SK-N-MC (cell line): ENCODE results near the gene DPYSL5.

Source experiments
- DNase-seq: peaks from one replicate; pipeline ENCODE4 v3.0.0-alpha.2; 2011; ENCODE audit warnings: low read depth, low spot score
- H3K27ac ChIP-seq: fragments of 200-600 bp; sonication (generic); 2 replicates; pipeline ENCODE4 v1.5.1; 2016; ENCODE audit warnings: mixed run types
- H3K36me3 ChIP-seq: fragments of 200-600 bp; sonication (generic); 2 replicates; pipeline ENCODE4 v1.6.1; 2017; ENCODE audit warnings: antibody characterized with exemption, low read length, mixed read lengths; ENCODE audit not compliant: insufficient read depth
- H3K4me3 ChIP-seq: fragments of 200-600 bp; sonication (generic); 2 replicates; pipeline ENCODE4 v1.5.1; 2016
- H3K9ac ChIP-seq: fragments of 200-600 bp; sonication (generic); 2 replicates; pipeline ENCODE4 v1.8.0; 2017; ENCODE audit warnings: mixed run types, mixed read lengths; ENCODE audit not compliant: insufficient read length
- H3K9me3 ChIP-seq: fragments of 200-600 bp; sonication (generic); 2 replicates; pipeline ENCODE4 v1.6.1; 2017; ENCODE audit warnings: low read depth, mild to moderate bottlenecking, antibody characterized with exemption, low read length, moderate library complexity, mixed read lengths
- EZH2 ChIP-seq: fragments of 200-600 bp; sonication (generic); IDR thresholded peaks from one replicate; pipeline ENCODE4 v1.6.1; 2017; ENCODE audit warnings: antibody characterized with exemption
- FOXP2 ChIP-seq: optimal IDR thresholded peaks from 2 replicates; pipeline ENCODE3; 2011; ENCODE audit warnings: mild to moderate bottlenecking, moderate library complexity; ENCODE audit not compliant: insufficient read depth; ENCODE audit errors: extremely low read length, control extremely low read depth
- POLR2AphosphoS5 ChIP-seq: IDR thresholded peaks from 2 replicates; pipeline ENCODE4 v1.6.1; 2012; ENCODE audit warnings: mild to moderate bottlenecking, low read depth, low read length, borderline replicate concordance

The DPYSL5 gene

DNA sequence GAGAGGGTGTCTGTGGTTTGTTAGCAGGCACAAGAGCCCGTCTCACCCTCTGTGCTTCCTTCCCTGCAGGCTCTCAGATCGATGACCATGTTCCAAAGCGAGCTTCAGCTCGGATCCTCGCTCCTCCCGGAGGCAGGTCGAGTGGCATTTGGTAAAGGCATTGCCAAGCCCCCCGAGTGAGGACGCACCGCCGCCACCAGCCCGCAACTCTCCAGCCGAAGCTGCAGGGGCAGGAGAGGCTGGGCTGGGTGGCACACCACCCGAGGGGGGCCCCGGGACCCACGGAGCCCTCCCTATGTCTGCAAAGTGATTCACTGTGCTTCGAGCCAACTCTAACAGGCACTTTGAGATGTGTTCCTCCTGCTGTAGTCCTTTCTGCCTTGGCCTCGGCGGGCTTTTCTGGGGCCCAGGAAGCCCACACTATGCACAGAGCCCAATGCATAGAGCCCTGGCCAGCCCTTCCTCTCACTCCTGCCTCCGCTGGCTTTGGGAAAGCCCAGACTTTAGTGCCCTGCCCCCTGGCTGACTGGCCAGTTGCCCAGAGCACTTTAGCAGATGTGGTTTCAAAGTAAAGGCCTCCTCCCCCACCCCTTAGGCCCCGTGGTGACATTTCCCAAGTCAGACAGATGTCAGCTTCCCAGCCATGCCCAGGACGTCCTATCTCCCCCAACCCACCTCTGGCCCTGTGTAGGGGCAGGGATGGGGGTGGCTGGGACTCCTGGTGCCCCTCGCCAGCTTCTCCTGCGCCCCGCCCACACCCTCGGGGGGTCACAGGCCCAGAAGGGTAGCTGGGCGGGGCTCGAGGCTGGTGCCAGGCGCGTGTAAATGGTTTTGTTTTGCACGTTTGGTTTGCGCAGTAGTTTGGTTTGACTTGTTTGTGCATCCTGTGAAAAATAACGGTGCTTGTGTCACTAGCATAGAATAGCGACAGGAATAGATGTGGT lies 99.2 kb downstream of the DPYSL5 start:
- Histone ChIP-seq H3K9me3 (no peaks in the 10 kb centered on the region), H3K4me3 (no peak overlapping the region), H3K36me3 (peaks cover 59% of the 10 kb centered on the region), H3K9ac (no peak overlapping the region), H3K27ac (no peak overlapping the region)
- TF ChIP-seq FOXP2 (no peak), EZH2 (no peak), POLR2AphosphoS5 (no peak)
- DNase-seq = no peak

DNA sequence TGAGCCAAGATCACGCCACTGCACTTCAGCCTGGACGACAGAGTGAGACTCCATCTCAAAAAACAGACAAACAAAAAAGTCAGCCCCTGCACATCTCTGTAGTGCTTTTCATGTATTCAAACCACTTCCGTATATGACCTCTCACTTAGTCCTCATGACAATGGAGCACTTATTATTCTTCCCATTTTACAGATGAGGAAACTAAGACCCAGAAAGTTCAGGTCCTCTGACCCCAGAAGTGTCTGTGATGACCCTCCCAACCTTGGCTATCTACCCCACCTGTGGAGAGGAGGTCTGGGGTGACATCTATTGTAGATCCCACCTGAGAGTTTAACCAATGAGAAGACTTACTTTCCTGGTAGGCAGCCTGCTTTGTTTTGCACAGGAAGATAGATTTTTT lies 100.9 kb downstream of the DPYSL5 start:
- DNase-seq = no peak
- no peak overlapping the region for H3K4me3 ChIP-seq
- peaks cover 42% of the 10 kb centered on the region; the same call in 1 of the 2 replicates for H3K36me3 ChIP-seq
- no peaks in the 10 kb centered on the region for H3K9me3 ChIP-seq
- TF ChIP-seq EZH2 (no peak), FOXP2 (no peak), POLR2AphosphoS5 (no peak)
- no peak overlapping the region for H3K9ac ChIP-seq
- no peak overlapping the region for H3K27ac ChIP-seq

DNA sequence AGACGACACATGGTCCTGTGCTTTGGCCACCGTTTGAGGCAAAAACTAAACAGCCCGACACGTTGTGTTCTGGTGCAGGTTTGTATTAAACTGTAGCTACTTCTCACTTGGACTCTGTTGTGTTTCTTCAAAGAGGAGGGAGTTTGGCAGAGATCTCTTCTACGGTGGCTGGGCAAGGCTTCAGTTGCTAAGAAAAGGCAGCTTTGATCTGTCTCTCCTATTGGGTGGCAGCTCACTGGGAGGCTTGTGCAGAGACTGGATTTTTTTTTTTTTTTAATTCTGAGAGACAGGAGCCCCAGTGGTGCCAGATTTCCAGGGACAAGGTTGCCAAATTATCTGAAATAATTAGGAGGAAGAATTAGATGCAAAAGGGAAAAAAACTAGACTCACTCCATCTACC lies 102.3 kb downstream of the DPYSL5 start:
- no peak for DNase-seq
- TF ChIP-seq FOXP2 (no peak), EZH2 (no peak), POLR2AphosphoS5 (no peak)
- H3K27ac ChIP-seq = no peak overlapping the region
- no peak overlapping the region for H3K4me3 ChIP-seq
- H3K9me3 ChIP-seq = no peaks in the 10 kb centered on the region
- peaks cover 31% of the 10 kb centered on the region; the same call in 1 of the 2 replicates for H3K36me3 ChIP-seq
- no peak overlapping the region for H3K9ac ChIP-seq

DNA sequence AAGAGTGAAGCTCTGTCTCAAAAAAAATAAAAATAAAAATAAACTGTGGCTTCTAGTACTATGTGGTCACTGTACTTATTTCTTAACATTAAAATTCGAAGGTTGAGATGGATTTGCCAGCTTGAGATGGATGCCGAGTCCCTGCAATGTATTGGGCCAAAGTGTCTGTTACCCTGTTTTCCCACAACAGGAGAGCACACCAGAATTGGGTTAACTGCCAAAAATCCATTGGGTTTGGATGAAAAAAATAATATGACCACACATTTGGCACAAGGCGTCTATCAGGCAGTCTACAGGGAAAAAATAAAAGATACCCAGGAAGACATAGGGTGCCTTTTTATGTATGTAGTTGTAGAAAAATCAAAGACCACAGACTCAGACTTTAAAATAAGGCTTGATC lies 103.3 kb downstream of the DPYSL5 start:
- H3K9ac ChIP-seq = no peak overlapping the region
- H3K36me3 ChIP-seq = peaks cover 23% of the 10 kb centered on the region; the same call in 1 of the 2 replicates
- H3K27ac ChIP-seq = no peak overlapping the region
- DNase-seq = no peak
- H3K4me3 ChIP-seq = no peak overlapping the region
- H3K9me3 ChIP-seq = no peaks in the 10 kb centered on the region
- TF ChIP-seq POLR2AphosphoS5 (no peak), EZH2 (no peak), FOXP2 (no peak)

DNA sequence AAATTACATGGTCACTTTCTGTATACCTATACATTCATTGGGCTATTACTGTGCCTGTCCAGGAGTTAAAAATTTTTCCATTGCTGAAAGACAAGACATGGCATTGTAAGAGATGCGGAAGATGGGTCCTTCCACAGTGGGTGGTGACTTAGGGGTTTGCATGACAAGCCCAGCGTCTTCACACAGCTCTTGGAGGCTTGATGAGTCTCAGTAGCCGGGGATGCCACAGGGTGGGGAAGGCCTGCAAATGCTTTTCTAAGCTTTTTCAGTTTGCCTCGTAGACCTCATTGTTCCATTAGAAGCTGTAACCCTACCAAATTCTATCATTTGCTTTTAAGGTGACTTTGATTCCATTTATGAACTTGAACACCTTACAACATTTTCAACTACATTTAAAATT lies 104.4 kb downstream of the DPYSL5 start:
- peaks cover 14% of the 10 kb centered on the region; the same call in 1 of the 2 replicates for H3K36me3 ChIP-seq
- no peak for TF ChIP-seq FOXP2
- no peak for TF ChIP-seq POLR2AphosphoS5
- no peak for TF ChIP-seq EZH2
- no peak overlapping the region for H3K4me3 ChIP-seq
- no peaks in the 10 kb centered on the region for H3K9me3 ChIP-seq
- H3K9ac ChIP-seq = no peak overlapping the region
- no peak for DNase-seq
- H3K27ac ChIP-seq = no peak overlapping the region

DNA sequence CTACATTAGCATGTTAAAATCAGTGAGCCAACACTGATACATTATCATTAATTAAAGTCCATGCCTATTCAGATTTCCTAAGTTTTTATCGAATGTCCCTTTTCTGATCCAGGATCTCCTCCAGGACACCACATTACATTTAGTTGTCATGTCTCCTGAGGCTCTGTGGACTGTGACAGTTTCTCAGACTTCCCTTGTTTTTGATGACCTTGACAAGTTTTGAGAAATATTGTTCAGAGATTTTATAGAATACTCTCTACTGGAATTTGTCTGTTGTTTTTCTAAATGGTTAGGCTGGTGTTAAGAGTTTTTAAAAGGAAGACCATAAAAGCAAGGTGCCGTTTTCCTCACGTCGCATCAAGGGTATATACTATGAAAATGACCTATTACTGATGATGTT lies 106.2 kb downstream of the DPYSL5 start:
- no peak overlapping the region for H3K4me3 ChIP-seq
- TF ChIP-seq POLR2AphosphoS5 (no peak), FOXP2 (no peak), EZH2 (no peak)

DNA sequence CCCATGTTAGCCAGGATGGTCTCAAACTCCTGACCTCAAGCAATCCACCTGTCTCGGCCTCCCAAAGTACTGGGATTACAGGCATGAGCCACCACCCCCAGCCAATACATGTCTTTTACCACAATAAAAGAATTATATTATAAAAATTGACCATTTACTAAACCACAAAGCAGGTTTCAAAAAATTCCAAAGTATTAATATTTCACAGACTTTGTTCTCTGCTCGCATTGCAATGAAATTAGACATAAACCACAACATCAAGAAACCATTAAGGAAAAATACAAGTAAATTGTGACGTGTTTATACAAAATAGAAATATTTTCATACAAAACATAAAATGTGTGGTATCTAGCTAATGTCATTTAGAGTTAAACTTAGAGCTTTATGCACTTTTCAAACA lies 109.1 kb downstream of the DPYSL5 start:
- Histone ChIP-seq H3K9me3 (no peaks in the 10 kb centered on the region), H3K27ac (no peak overlapping the region), H3K36me3 (no peaks in the 10 kb centered on the region), H3K9ac (no peak overlapping the region), H3K4me3 (no peak overlapping the region)
- TF ChIP-seq POLR2AphosphoS5 (no peak), FOXP2 (no peak), EZH2 (no peak)
- DNase-seq = no peak

More for the DNA sequence above, 106.2 kb downstream of the DPYSL5 start:
- DNase-seq = no peak
- H3K27ac ChIP-seq = no peak overlapping the region
- H3K9ac ChIP-seq = no peak overlapping the region
- H3K9me3 ChIP-seq = no peaks in the 10 kb centered on the region
- no peaks in the 10 kb centered on the region; the same call in 1 of the 2 replicates for H3K36me3 ChIP-seq

DNA sequence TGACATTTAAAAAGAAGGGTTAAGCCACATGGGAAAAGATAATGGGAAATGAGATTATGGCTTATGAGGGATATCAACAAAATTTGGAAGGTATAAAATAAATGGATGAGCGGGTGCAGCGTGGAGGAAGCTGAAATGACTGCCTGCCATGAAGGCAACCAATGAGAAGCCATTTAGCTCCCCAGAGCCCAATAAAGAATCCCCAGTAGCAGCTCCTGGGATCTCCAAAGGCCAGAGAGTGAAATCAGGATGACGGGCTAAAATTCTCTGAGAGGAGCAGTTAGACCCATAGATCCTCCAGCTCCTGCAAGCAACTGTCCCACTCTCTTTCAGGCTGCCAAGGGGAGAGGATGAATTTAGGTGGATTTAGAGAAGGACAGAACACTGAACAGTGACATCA lies 109.6 kb downstream of the DPYSL5 start:
- Histone ChIP-seq H3K9ac (peak overlapping the region; percentile 7), H3K27ac (no peak overlapping the region), H3K9me3 (no peaks in the 10 kb centered on the region), H3K4me3 (peak overlapping the region; percentile 24; the same call in 1 of the 2 replicates), H3K36me3 (no peaks in the 10 kb centered on the region)
- no peak for DNase-seq
- TF ChIP-seq FOXP2 (no peak), POLR2AphosphoS5 (no peak), EZH2 (no peak)

DNA sequence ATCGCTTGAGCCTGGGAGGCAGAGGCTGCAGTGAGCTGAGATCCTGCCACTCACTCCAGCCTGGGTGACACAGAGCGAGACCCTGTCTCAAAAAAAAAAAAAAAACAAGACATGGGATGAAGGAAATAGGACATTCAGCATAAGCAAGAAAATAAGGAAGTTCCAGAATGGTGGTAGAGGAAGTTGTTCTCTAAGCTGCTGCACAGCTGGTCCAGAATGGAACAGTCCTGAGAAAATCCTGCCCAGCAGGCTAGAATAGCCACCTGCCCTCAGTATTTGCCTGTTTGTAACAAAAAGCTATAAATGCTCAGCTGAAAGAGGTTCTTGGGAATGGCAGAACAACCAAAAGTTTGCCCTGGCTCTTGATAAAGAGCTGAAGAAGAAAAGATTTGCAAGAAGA lies 111.4 kb downstream of the DPYSL5 start:
- Histone ChIP-seq H3K4me3 (no peak overlapping the region), H3K9ac (no peak overlapping the region), H3K36me3 (no peaks in the 10 kb centered on the region), H3K27ac (no peak overlapping the region), H3K9me3 (no peaks in the 10 kb centered on the region)
- TF ChIP-seq FOXP2 (no peak), EZH2 (no peak), POLR2AphosphoS5 (no peak)
- DNase-seq = no peak
